Stimulated activated CD8-positive, alpha-beta memory T cell treated with anti-CD3 and anti-CD28 coated beads, Interleukin-4, amount 100 ng/mL, for 24 hours (primary cell): ENCODE results near the gene FRMD8.
A peak's percentile ranks its signal among the peaks of the same experiment; 100 is the strongest.

Experiments
- DNase-seq: peaks from one replicate; pipeline ENCODE4 v3.0.0-alpha.2; 2020; ENCODE audit warnings: low read depth

Gene FRMD8

DNA sequence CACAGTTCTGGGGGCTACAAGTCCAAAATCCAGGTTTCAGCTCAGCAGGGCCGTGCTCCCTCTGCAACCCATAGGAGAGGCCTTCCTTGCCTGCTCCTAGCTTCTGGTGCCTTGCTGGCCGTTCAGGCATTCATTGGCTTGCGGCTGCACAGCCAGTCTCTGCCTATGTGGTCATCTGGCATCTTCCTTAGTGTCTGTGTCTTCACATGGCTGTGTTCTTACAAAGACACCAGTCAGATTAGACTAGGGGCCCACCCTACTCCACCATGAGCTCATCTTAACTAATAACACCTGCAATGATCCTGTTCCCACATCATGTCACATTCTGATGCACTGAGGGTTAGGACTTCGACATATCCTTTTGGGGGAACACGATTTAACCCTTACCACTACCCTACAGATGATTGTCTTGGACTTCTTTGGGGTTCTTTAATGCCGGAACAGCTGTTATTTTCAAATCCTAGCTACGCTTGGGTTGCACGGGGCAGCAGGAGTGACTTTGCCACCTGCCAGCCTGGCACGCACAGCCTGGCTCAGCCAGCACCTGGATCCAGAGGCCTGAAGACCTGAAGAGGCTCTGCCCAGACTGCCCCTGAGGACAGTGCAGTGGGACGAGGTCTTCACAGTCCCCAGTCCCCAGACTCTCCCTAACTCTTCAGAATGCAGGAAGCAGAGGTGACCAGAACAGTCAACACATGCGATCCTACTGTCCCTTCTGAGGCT, 28.5 kb downstream of the FRMD8 start:
- DNase-seq = no peak

DNA sequence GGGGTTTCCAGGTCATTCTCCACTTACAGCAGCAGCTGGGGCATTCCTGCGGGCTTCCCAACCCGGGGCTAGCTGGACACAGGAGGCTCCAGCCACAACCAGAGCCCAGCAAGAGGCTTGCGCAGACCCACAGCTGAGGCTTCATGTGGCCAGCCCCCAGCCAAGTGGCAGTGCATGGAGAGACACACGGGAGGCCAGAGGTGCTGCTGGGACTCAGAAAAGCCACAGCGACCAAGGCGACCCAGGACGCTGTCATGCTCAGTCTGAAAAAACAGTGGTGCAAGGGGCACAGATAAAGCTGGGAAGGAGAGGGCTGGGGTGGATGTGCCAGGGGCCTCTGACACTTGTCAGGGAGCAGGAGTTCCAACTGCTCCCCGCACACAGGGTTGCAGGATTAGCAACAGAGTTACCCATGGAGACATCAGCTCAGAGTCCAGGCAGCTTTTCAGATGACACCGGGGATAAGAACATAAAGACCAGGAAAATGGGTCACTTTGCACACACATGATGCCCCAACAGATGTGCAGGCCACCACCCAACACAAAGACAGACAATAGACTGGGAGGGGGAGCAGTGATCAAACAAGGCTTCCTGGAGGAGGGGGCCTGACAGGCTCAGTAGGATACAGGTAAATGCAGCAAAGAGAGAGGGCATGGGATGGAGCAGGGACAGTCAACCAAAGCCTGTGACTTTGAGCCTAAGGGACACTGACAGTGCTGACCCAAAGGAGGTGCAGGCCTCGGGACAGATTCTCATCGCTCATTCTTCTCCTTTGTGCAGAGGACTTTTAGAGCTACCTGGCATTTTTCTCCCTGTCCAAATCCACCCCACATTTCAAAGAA, 29.3 kb downstream of the FRMD8 start:
- DNase-seq = no peak

- DNase-seq = peak; percentile 90
Observed at GRCh38 chr11:65416341-65416824, 29.9 kb downstream of the FRMD8 start.

DNA sequence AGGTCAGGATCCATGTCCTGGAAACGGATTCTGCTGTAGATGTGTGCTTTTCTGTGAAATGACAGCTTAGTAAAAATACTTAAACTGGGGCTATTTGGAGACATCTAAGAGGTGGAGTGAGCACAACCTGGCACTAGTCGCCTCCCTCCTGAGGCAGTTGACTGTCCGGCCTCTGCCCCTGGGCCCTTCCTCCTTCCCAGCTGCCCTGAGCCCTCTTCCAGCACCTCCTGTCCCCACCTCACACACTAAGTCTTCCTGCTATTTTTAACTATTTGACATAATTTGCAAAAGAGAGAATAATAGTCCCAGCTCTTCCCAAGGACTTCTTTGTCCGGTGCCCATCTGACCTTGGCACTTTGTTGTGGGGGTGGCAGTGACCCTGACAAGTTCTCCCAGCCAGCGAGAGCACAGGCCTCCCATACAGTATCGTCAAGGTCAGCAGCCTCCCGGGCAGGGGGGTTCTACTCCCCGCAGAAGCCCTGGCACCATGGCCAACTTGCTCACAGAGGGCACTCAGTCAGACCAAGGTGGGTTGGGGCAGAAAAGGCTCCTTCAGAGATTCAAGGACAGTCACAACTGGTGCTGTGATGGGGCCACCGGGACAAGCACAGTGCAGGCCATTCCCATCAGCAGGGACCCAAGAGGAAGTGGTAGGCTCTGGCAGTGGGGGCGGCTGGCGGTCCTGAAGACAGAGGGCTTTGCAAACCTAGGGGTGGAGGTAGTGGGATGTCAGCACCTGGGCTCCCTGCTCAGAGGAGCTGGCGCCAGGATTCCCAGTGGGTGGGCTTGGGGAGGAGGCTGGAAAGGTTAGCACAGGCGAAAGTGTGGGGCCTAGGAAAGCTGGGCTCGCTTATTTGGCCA, 30.6 kb downstream of the FRMD8 start:
- no peak for DNase-seq

DNA sequence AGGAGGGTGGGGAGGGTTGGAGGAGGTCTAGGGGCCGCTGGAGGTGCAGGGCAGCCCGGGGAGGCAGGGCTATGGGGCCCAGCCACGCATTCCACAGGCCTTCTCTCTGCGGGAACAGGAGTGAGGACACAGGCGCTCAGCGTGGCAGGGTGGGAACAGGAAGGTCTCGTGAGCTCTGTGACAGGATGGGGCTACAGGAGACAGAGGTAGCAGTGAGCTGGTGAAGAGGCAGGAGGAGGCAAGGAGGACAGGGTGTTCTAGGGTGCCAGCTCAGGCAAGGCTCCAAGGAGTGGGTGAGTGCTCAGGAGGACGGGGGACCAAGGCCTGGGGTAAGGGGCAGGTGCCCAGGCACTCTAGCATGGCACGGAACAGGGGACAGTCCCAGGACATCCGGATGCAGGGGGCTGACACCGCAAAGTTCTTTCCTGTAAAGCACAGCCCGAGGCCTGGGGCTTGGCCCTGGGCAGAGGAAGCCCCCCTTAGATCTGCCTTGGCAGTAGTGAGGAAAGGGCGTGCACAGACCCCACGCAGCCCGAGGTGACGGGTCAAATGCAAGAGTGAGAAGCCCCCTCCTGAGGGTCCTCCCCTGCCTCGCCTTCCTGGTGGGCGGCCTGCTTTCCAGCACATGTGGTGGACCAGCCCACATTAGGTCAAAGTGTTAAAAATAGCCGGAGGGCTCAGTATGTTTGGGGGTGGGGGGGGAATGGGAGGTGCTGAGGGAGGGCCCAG, 31.4 kb downstream of the FRMD8 start:
- no peak for DNase-seq

DNA sequence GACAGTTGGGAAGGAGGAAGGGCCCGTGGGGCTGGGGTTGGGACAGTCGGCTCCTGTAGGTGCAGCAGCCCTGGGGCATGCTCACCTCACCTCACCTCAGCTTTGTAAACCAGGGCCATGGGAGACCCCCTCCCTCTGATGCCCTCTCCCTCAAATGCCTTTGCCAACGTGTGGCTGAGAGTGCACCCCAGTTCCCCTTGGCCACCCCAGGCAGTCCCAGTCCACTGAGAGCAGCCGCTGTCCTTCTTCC, 31.9 kb downstream of the FRMD8 start:
- no peak for DNase-seq

GRCh38 chr11:65418681-65419459, 32.4 kb downstream of the FRMD8 start:
- DNase-seq = peak; percentile 89

- DNase-seq = no peak
Observed at GRCh38 chr11:65419460-65419771, 33.0 kb downstream of the FRMD8 start.

DNA sequence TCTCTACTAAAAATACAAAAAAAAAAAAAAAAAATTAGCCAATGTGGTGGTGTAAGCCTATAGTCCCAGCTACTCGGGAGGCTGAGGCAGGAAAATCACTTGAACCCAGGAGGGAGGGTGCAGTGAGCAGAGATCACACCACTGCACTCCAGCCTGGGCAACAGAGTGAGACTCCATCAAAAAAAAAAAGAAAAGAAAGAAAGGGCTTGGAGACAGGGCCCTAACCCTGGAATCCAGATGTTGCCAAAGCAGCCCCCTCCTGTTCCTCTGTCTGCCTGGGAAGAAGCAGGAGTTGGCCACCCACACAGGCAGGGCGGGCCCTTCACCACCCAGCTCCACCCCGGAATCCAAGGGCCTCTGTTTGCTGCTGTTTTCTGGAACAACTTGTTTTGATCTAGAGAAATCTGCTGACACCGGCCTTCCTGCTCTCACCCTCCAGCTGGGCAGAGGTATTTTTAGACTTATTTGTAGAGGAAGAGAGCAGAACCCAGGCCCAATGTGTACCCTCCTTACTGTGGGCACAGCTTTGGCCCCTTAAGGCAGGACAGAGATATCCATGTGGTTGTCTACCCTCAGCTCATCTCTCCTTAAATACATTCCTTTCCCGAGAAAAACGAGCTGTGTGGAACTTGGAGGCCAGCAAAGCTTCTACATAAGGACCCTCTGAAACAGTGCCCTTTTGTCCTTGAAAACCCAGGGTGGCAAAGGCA, 33.5 kb downstream of the FRMD8 start:
- no peak for DNase-seq

DNA sequence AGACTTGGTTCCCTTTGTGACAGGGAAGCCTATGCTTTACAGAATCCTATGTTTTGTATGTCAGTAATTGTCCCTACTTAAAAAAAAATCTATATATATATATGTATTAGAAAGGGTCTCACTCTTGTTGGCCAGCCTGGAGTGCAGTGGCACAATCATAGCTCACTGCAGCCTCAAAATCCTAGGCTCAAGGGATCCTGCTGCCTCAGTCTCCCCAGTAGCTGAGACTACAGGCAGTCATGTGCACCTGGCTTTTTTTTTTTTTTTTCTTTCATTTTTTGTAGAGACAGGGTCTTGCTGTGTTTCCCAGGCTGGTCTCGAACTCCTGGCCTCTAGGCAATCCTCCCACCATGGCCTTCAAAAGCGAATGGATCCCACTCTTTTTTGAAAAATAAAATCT, 34.1 kb downstream of the FRMD8 start:
- no peak for DNase-seq

- DNase-seq = peak; percentile 77
Observed at GRCh38 chr11:65420979-65421793, 34.7 kb downstream of the FRMD8 start.

GRCh38 chr11:65421794-65422632, 35.6 kb downstream of the FRMD8 start:
- DNase-seq = peak; percentile 92

DNA sequence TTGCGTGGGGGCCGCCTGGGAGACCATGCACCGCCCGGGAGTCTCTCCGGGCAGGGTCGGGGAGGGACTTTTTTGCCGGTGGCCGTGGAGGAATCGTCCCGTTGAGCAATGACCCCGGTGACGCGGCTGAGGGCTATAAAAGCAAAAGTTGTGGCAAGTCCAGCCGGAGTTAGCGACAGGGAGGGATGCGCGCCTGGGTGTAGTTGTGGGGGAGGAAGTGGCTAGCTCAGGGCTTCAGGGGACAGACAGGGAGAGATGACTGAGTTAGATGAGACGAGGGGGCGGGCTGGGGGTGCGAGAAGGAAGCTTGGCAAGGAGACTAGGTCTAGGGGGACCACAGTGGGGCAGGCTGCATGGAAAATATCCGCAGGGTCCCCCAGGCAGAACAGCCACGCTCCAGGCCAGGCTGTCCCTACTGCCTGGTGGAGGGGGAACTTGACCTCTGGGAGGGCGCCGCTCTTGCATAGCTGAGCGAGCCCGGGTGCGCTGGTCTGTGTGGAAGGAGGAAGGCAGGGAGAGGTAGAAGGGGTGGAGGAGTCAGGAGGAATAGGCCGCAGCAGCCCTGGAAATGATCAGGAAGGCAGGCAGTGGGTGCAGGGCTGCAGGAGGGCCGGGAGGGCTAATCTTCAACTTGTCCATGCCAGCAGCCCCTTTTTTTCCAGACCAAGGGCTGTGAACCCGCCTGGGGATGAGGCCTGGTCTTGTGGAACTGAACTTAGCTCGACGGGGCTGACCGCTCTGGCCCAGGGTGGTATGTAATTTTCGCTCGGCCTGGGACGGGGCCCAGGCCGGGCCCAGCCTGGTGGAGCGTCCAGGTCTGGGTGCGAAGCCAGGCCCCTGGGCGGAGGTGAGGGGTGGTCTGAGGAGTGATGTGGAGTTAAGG, 36.4 kb downstream of the FRMD8 start, which contains the start of gene NEAT1:
Gene NEAT1, plus strand, starts transcription at position 166 of the 883 bp plus-strand sequence.
- DNase-seq = peak; percentile 87

- no peak for DNase-seq
Observed at GRCh38 chr11:65423516-65424204, 37.2 kb downstream of the FRMD8 start.

DNA sequence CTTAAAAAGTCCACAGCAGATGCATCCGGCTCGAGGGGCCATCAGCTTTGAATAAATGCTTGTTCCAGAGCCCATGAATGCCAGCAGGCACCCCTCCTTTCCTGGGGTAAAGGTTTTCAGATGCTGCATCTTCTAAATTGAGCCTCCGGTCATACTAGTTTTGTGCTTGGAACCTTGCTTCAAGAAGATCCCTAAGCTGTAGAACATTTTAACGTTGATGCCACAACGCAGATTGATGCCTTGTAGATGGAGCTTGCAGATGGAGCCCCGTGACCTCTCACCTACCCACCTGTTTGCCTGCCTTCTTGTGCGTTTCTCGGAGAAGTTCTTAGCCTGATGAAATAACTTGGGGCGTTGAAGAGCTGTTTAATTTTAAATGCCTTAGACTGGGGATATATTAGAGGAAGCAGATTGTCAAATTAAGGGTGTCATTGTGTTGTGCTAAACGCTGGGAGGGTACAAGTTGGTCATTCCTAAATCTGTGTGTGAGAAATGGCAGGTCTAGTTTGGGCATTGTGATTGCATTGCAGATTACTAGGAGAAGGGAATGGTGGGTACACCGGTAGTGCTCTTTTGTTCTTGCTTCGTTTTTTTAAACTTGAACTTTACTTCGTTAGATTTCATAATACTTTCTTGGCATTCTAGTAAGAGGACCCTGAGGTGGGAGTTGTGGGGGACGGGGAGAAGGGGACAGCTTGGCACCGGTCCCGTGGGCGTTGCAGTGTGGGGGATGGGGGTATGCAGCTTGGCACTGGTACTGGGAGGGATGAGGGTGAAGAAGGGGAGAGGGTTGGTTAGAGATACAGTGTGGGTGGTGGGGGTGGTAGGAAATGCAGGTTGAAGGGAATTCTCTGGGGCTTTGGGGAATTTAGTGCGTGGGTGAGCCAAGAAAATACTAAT, 38.0 kb downstream of the FRMD8 start:
- DNase-seq = peak; percentile 61
